Measurements from ENCODE around the gene TWSG1. TPM values are rescaled to one million over a fixed set of nuclear protein-coding genes. Genes with fewer than 3 reads are reported as not detected.

TWSG1 gene
- total and polyA plus RNA-seq, 4 donors = 11.8 to 55.8 (median 21.6) TPM

DNA sequence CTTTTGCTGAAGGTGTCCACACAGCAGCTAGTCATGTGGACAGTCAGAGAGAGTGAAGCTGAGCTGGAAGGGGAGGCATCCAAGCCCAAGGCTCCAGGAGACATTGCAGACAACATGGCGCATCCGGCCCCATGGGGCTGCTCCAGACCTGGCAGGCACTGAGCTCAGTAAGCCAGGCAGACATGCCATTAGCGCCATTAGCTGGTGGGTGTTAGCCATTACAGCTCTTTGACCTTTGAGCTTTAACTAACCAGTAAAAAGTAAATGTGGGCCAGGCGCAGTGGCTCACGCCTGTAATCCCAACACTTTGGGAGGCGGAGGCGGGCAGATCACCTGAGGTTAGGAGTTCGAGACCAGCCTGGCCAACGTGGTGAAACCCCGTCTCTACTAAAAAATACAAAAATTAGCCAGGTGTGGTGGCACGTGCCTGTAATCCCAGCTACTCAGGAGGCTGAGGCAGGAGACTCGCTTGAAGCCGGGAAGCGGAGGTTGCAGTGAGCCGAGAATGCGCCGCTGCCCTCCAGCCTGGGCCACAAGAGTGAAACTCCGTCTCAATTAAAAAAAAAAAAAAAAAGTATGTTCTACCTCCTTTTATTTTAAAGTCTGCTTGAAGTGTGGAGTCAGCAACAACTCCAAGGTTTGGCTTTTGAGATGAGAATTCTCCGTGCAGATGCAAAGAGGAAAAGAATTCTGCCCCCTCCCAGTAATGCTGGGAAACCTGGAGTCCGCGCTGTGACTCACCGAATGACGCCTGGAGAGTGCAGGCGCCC, 69.4 kb downstream of the TWSG1 start:
- no peak overlapping the region for H3K4me3 ChIP-seq
- TF ChIP-seq, protein P1, sequence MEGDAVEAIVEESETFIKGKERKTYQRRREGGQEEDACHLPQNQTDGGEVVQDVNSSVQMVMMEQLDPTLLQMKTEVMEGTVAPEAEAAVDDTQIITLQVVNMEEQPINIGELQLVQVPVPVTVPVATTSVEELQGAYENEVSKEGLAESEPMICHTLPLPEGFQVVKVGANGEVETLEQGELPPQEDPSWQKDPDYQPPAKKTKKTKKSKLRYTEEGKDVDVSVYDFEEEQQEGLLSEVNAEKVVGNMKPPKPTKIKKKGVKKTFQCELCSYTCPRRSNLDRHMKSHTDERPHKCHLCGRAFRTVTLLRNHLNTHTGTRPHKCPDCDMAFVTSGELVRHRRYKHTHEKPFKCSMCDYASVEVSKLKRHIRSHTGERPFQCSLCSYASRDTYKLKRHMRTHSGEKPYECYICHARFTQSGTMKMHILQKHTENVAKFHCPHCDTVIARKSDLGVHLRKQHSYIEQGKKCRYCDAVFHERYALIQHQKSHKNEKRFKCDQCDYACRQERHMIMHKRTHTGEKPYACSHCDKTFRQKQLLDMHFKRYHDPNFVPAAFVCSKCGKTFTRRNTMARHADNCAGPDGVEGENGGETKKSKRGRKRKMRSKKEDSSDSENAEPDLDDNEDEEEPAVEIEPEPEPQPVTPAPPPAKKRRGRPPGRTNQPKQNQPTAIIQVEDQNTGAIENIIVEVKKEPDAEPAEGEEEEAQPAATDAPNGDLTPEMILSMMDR (IDR thresholded peaks at IDR 0.05; ENCODE audit: control extremely low read depth, extremely low read depth) = no peak
- H3K9ac ChIP-seq (ENCODE audit: insufficient read depth in 1 of 2, low read length in 2 of 2) = no peak overlapping the region
- no peak for DNase-seq
- no peak for ATAC-seq (ENCODE audit: insufficient read depth, low FRiP score)
- no peaks in the 10 kb centered on the region for H3K27me3 ChIP-seq (ENCODE audit: control insufficient read depth in 3 of 3, insufficient read depth in 3 of 3, low read length in 2 of 3)
- 63 to 75% methylated on average over 24 of the region's 24 CpGs for WGBS, 2 donors
- peaks cover 0 to 10% (median 4%) of the 10 kb centered on the region in 5 donors for H3K4me1 ChIP-seq (ENCODE audit: control insufficient read depth in 5 of 5, insufficient read depth in 5 of 5, low read length in 5 of 5)
- H3K36me3 ChIP-seq (ENCODE audit: control insufficient read depth in 4 of 4, insufficient read depth in 4 of 4, low read length in 4 of 4) = peaks cover 0 to 7% (median 0%) of the 10 kb centered on the region in 4 donors
- H3K27ac ChIP-seq (ENCODE audit: low read depth in 1 of 2, low read length in 1 of 2) = no peak overlapping the region
- no peaks in the 10 kb centered on the region for H3K9me3 ChIP-seq (ENCODE audit: control insufficient read depth in 4 of 4, insufficient read depth in 3 of 4, low read length in 3 of 4)

DNA sequence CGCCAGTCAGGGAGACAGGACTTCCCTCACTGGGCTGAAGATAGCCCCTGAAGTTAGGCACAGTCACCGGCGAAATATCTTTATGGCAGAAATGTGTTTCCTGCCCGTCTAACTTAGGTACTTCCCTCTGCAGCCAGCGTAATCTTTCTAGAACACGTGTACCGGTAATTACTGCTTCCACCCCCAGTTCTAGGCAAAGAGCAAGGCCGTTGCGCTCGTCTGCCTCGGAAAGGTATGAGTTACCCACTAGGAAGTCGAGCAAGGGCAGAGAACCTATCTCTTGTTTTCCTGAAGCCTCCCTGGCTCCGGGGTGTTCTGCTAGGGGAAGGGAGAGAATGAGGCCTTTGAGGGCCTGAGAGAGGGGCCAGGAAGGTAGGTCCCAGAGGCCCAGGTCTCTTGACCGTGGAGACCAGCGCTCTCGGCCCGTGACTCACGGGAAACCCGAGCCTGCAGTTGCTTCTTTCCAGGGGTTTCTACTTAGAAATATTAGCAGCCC, 70.0 kb downstream of the TWSG1 start:
- Histone ChIP-seq H3K27ac (ENCODE audit: low read depth in 1 of 2, low read length in 1 of 2) (no peak overlapping the region), H3K27me3 (ENCODE audit: control insufficient read depth in 3 of 3, insufficient read depth in 3 of 3, low read length in 2 of 3) (no peaks in the 10 kb centered on the region), H3K9ac (ENCODE audit: insufficient read depth in 1 of 2, low read length in 2 of 2) (no peak overlapping the region), H3K9me3 (ENCODE audit: control insufficient read depth in 4 of 4, insufficient read depth in 3 of 4, low read length in 3 of 4) (no peaks in the 10 kb centered on the region), H3K4me3 (no peak overlapping the region), H3K36me3 (ENCODE audit: control insufficient read depth in 4 of 4, insufficient read depth in 4 of 4, low read length in 4 of 4) (peaks cover 0 to 4% (median 0%) of the 10 kb centered on the region in 4 donors), H3K4me1 (ENCODE audit: control insufficient read depth in 5 of 5, insufficient read depth in 5 of 5, low read length in 5 of 5) (peaks cover 0 to 10% (median 4%) of the 10 kb centered on the region in 5 donors)
- DNase-seq (no peak), ATAC-seq (ENCODE audit: insufficient read depth, low FRiP score) (no peak)
- TF ChIP-seq, protein P1 (IDR thresholded peaks at IDR 0.05; ENCODE audit: control extremely low read depth, extremely low read depth) = no peak
- 37 to 55% methylated on average over 19 of the region's 19 CpGs for WGBS, 2 donors

DNA sequence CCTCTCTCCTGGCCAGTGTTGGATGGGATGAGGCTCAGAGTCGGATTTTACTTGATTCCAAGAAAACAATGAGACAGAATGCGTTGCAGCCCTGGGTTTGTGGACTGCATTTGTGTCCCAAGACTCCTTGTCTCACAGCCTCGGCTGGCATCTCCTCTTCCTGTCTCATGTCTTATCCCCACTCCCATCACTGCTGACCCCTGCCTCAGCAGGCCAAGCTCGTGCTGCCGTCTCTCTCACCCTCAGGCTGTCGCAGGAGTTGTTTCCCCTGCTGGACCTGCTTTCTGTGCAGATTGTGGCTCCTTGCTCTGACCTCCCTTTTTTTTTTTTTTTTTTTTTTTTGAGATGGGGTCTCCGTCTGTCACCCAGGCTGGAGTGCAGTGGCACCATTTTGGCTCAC, 70.6 kb downstream of the TWSG1 start:
- peaks cover 0 to 4% (median 0%) of the 10 kb centered on the region in 4 donors for H3K36me3 ChIP-seq (ENCODE audit: control insufficient read depth in 4 of 4, insufficient read depth in 4 of 4, low read length in 4 of 4)
- no peak for ATAC-seq (ENCODE audit: insufficient read depth, low FRiP score)
- H3K9ac ChIP-seq (ENCODE audit: insufficient read depth in 1 of 2, low read length in 2 of 2) = no peak overlapping the region
- peaks cover 0 to 5% (median 4%) of the 10 kb centered on the region in 5 donors for H3K4me1 ChIP-seq (ENCODE audit: control insufficient read depth in 5 of 5, insufficient read depth in 5 of 5, low read length in 5 of 5)
- no peaks in the 10 kb centered on the region for H3K27me3 ChIP-seq (ENCODE audit: control insufficient read depth in 3 of 3, insufficient read depth in 3 of 3, low read length in 2 of 3)
- H3K27ac ChIP-seq (ENCODE audit: low read depth in 1 of 2, low read length in 1 of 2) = no peak overlapping the region
- no peak for DNase-seq
- TF ChIP-seq, protein P1 (IDR thresholded peaks at IDR 0.05; ENCODE audit: control extremely low read depth, extremely low read depth) = no peak
- H3K9me3 ChIP-seq (ENCODE audit: control insufficient read depth in 4 of 4, insufficient read depth in 3 of 4, low read length in 3 of 4) = no peaks in the 10 kb centered on the region
- 73 to 79% methylated on average over 7 of the region's 7 CpGs for WGBS, 2 donors
- H3K4me3 ChIP-seq = no peak overlapping the region

Data from lung (tissue), 12 donors.